Liver (tissue), 9 donors: ENCODE results near the gene FSCN2. TPM values are rescaled to one million over a fixed set of nuclear protein-coding genes. Genes with fewer than 3 reads are reported as not detected.

Experiments
- DNase-seq: peaks from one replicate; pipeline ENCODE4 v3.0.0-alpha.2; 2017; ENCODE audit warnings: low spot score
- H3K27ac ChIP-seq, 2 donors: one replicate each; pipeline ENCODE4 v1.7.0; 2013; ENCODE audit warnings: inconsistent platforms in 2 of 2, low read length in 2 of 2, control low read depth in 1 of 2, low read depth in 1 of 2, mild to moderate bottlenecking in 1 of 2
- H3K27me3 ChIP-seq, 4 donors: one replicate each; pipeline versions ENCODE4 v1.6.1 to v1.7.0; 2013; ENCODE audit warnings: low read length in 3 of 4, inconsistent platforms in 1 of 4, mild to moderate bottlenecking in 1 of 4, moderate library complexity in 1 of 4; ENCODE audit not compliant: control insufficient read depth in 4 of 4, insufficient read depth in 4 of 4
- H3K36me3 ChIP-seq, 4 donors: one replicate each; pipeline versions ENCODE4 v1.6.1 to v1.7.0; 2013; ENCODE audit warnings: low read length in 3 of 4, mild to moderate bottlenecking in 3 of 4, low read depth in 1 of 4, moderate library complexity in 1 of 4; ENCODE audit not compliant: control insufficient read depth in 4 of 4, insufficient read depth in 3 of 4
- H3K4me1 ChIP-seq, 4 donors: one replicate each; pipeline versions ENCODE4 v1.6.1 to v1.7.0; 2013; ENCODE audit warnings: low read length in 3 of 4, mild to moderate bottlenecking in 3 of 4, moderate library complexity in 1 of 4; ENCODE audit not compliant: control insufficient read depth in 4 of 4, insufficient read depth in 4 of 4
- H3K4me3 ChIP-seq, 3 donors: one replicate each; pipeline versions ENCODE4 v1.6.1 to v1.7.0; 2013; ENCODE audit warnings: low read length in 3 of 3, control low read depth in 1 of 3, low read depth in 1 of 3, mild to moderate bottlenecking in 1 of 3
- H3K9ac ChIP-seq, 2 donors: one replicate each; pipeline ENCODE4 v1.7.0; 2013; ENCODE audit warnings: low read length in 2 of 2, mild to moderate bottlenecking in 2 of 2, moderate library complexity in 2 of 2, control low read depth in 1 of 2, low read depth in 1 of 2
- H3K9me3 ChIP-seq, 4 donors: one replicate each; pipeline versions ENCODE4 v1.6.1 to v1.7.0; 2013; ENCODE audit warnings: low read length in 3 of 4; ENCODE audit not compliant: control insufficient read depth in 4 of 4
- CTCF ChIP-seq: fragments of 150-350 bp; IDR thresholded peaks from 2 replicates; pipeline ENCODE4 v1.5.1; 2017; ENCODE audit warnings: improper control_type of control experiment, low read depth, low read length; ENCODE audit not compliant: missing input control
- EGR1 ChIP-seq, 2 donors: IDR thresholded peaks; 2 replicates each; pipeline ENCODE4 v1.6.1; 2016 to 2018; ENCODE audit warnings: antibody characterized with exemption in 2 of 2, low read depth in 2 of 2
- FOXA1 ChIP-seq: IDR thresholded peaks from 2 replicates; pipeline ENCODE4 v1.6.1; 2016; ENCODE audit warnings: antibody characterized with exemption
- HNF4A ChIP-seq, 2 donors: conservative IDR thresholded peaks; 2 replicates each; pipeline ENCODE4 v1.6.1; 2016; ENCODE audit warnings: antibody characterized with exemption in 2 of 2, mild to moderate bottlenecking in 2 of 2
- HNF4G ChIP-seq: IDR thresholded peaks from 2 replicates; pipeline ENCODE4 v1.6.1; 2016; ENCODE audit warnings: antibody characterized with exemption
- JUND ChIP-seq, 2 donors: IDR thresholded peaks; 2 replicates each; pipeline ENCODE4 v1.6.1; 2016; ENCODE audit warnings: antibody characterized with exemption in 2 of 2
- MAX ChIP-seq: IDR thresholded peaks from 2 replicates; pipeline ENCODE4 v1.6.1; 2016; ENCODE audit warnings: antibody characterized with exemption
- NR2F2 ChIP-seq: IDR thresholded peaks from 2 replicates; pipeline ENCODE4 v1.6.1; 2016; ENCODE audit warnings: antibody characterized with exemption
- RAD21 ChIP-seq, 2 donors: IDR thresholded peaks; 2 replicates each; pipeline ENCODE4 v1.6.1; 2016; ENCODE audit warnings: antibody characterized with exemption in 2 of 2, mild to moderate bottlenecking in 2 of 2
- SP1 ChIP-seq: IDR thresholded peaks from 2 replicates; pipeline ENCODE4 v1.6.1; 2018; ENCODE audit warnings: antibody characterized with exemption, mild to moderate bottlenecking
- TAF1 ChIP-seq: conservative IDR thresholded peaks from 2 replicates; pipeline ENCODE4 v1.6.1; 2016; ENCODE audit warnings: antibody characterized with exemption, mild to moderate bottlenecking
- YY1 ChIP-seq: IDR thresholded peaks from 2 replicates; pipeline ENCODE4 v1.6.1; 2016; ENCODE audit warnings: antibody characterized with exemption, mild to moderate bottlenecking
- ZBTB33 ChIP-seq: IDR thresholded peaks from 2 replicates; pipeline ENCODE4 v1.6.1; 2016; ENCODE audit warnings: antibody characterized with exemption
- WGBS: extraction: QIAGEN DNeasy Blood & Tissue Kit; methylation state at CpG from one replicate; pipeline ENCODE4 v1.1.7; 2013; 5-methylcytosine and 5-hydroxymethylcytosine counted together
- polyA plus RNA-seq, 2 donors: library from polyadenylated mRNA; stranded (reverse) in 1 of 2; unstranded in 1 of 2; fragments of 200-250 nt in 1 of 2; fragments of >200 nt in 1 of 2; fragmentation: Nextera tagmentation in 1 of 2; extraction: Ambion mirVana in 1 of 2; gene quantifications; one replicate each; pipeline versions ENCODE4 v1.2.1 to v1.2.3, GENCODE V29; 2013 to 2015
- total RNA-seq, 2 donors: library from RNA; depleted of rRNA; stranded (reverse); fragments of >200 nt; gene quantifications; one replicate each; pipeline ENCODE4 v1.2.3, GENCODE V29; 2014
- TF ChIP-seq, protein P1 (sequence below): IDR thresholded peaks from 2 replicates; pipeline ENCODE4 v1.6.1; 2016; ENCODE audit warnings: antibody characterized with exemption
- TF ChIP-seq, protein P2 (sequence below): IDR thresholded peaks from 2 replicates; pipeline ENCODE4 v1.6.1; 2016; ENCODE audit warnings: antibody characterized with exemption, mild to moderate bottlenecking
- donor health status: healthy.
- donor health status: healthy.
- donor health status: healthy.
- donor health status: healthy.
- donor health status: healthy.

FSCN2 gene
- total and polyA plus RNA-seq, 4 donors, result 0.09 to 0.42 TPM; not detected in 2

GRCh38 chr17:81539961-81540675, 11.9 kb downstream of the FSCN2 start:
- peaks cover 0 to 4% (median 0%) of the 10 kb centered on the region in 4 donors for H3K27me3 ChIP-seq
- H3K4me1 ChIP-seq, result peaks cover 0 to 6% (median 2%) of the 10 kb centered on the region in 4 donors
- no peaks in the 10 kb centered on the region for H3K9me3 ChIP-seq
- WGBS, result 97% methylated on average over 28 of the region's 28 CpGs
- H3K9ac ChIP-seq, result no peak overlapping the region
- H3K4me3 ChIP-seq, result no peak overlapping the region
- peaks cover 0 to 50% (median 21%) of the 10 kb centered on the region in 4 donors for H3K36me3 ChIP-seq
- H3K27ac ChIP-seq, result no peak overlapping the region
- DNase-seq, result no peak
- TF ChIP-seq HNF4A (conservative IDR thresholded peaks at IDR 0.05), result no peak
- TF ChIP-seq TAF1, result no peak
- no peak for TF ChIP-seq FOXA1
- no peak for TF ChIP-seq EGR1 (IDR thresholded peaks at IDR 0.05; ENCODE audit: low read depth in 2 of 2)
- TF ChIP-seq NR2F2, result no peak
- no peak for TF ChIP-seq MAX
- TF ChIP-seq, protein P1, sequence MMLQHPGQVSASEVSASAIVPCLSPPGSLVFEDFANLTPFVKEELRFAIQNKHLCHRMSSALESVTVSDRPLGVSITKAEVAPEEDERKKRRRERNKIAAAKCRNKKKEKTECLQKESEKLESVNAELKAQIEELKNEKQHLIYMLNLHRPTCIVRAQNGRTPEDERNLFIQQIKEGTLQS, result no peak
- no peak for TF ChIP-seq YY1
- TF ChIP-seq ZBTB33, result no peak

GRCh38 chr17:81540676-81541027, 12.5 kb downstream of the FSCN2 start:
- H3K9ac ChIP-seq, result no peak overlapping the region
- TF ChIP-seq CTCF, result no peak
- no peak for TF ChIP-seq YY1
- no peak for TF ChIP-seq NR2F2
- no peak for TF ChIP-seq RAD21 (IDR thresholded peaks at IDR 0.05)
- TF ChIP-seq SP1, result no peak
- TF ChIP-seq TAF1, result no peak
- TF ChIP-seq JUND (IDR thresholded peaks at IDR 0.05), result no peak
- TF ChIP-seq HNF4G, result no peak
- TF ChIP-seq, protein P2, sequence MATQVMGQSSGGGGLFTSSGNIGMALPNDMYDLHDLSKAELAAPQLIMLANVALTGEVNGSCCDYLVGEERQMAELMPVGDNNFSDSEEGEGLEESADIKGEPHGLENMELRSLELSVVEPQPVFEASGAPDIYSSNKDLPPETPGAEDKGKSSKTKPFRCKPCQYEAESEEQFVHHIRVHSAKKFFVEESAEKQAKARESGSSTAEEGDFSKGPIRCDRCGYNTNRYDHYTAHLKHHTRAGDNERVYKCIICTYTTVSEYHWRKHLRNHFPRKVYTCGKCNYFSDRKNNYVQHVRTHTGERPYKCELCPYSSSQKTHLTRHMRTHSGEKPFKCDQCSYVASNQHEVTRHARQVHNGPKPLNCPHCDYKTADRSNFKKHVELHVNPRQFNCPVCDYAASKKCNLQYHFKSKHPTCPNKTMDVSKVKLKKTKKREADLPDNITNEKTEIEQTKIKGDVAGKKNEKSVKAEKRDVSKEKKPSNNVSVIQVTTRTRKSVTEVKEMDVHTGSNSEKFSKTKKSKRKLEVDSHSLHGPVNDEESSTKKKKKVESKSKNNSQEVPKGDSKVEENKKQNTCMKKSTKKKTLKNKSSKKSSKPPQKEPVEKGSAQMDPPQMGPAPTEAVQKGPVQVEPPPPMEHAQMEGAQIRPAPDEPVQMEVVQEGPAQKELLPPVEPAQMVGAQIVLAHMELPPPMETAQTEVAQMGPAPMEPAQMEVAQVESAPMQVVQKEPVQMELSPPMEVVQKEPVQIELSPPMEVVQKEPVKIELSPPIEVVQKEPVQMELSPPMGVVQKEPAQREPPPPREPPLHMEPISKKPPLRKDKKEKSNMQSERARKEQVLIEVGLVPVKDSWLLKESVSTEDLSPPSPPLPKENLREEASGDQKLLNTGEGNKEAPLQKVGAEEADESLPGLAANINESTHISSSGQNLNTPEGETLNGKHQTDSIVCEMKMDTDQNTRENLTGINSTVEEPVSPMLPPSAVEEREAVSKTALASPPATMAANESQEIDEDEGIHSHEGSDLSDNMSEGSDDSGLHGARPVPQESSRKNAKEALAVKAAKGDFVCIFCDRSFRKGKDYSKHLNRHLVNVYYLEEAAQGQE, result no peak
- no peak for TF ChIP-seq HNF4A (conservative IDR thresholded peaks at IDR 0.05)
- peaks cover 0 to 55% (median 23%) of the 10 kb centered on the region in 4 donors for H3K36me3 ChIP-seq
- no peak overlapping the region for H3K4me3 ChIP-seq
- peaks cover 0 to 6% (median 2%) of the 10 kb centered on the region in 4 donors for H3K4me1 ChIP-seq
- 96% methylated on average over 14 of the region's 14 CpGs for WGBS
- H3K9me3 ChIP-seq, result no peaks in the 10 kb centered on the region
- H3K27me3 ChIP-seq, result peaks cover 0 to 4% (median 0%) of the 10 kb centered on the region in 4 donors
- DNase-seq, result no peak
- no peak overlapping the region for H3K27ac ChIP-seq
